ENCODE data around the gene ICAM3.
"Not testable (repeated sequence)": the region's sequence is repeated elsewhere in the genome, so short reads cannot be mapped to it uniquely, and the experiment has no call there.

The ICAM3 gene, protein sequence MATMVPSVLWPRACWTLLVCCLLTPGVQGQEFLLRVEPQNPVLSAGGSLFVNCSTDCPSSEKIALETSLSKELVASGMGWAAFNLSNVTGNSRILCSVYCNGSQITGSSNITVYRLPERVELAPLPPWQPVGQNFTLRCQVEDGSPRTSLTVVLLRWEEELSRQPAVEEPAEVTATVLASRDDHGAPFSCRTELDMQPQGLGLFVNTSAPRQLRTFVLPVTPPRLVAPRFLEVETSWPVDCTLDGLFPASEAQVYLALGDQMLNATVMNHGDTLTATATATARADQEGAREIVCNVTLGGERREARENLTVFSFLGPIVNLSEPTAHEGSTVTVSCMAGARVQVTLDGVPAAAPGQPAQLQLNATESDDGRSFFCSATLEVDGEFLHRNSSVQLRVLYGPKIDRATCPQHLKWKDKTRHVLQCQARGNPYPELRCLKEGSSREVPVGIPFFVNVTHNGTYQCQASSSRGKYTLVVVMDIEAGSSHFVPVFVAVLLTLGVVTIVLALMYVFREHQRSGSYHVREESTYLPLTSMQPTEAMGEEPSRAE

DNA sequence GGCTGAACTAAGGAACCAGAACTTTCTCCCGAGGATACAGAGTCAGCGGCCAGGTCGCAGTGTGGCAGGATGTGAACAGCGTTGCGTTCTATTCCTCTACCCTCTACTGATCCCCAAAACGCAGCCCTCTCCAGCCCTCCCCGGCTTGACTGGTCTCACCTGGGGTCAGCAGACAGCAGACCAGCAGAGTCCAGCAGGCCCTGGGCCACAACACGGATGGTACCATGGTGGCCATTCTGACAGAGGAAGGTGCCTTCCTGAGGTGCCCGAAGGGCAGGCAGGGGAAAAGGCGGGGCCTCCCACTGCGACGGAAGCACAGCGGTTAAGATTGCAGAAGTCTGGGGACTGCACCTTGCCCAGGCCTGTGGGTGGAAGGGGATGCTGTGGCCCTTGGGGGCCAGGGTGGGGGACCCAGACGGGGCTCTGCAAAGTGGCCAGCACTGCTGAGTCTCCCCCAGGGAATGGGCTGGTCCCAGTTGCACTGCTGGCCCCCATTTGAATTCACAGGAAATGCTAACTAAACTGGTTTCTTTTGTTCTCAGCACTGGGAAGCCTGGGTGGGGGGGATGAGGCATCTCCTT is at the start of gene ICAM3:
ICAM3 (minus strand) TSS at position 245 of the 581 bp plus-strand sequence; CDS start at position 235, 10 bp downstream.
- DNase-seq = peak; percentile 82
- peaks cover 35% of the 10 kb centered on the region for H3K36me3 Mint-ChIP-seq (ENCODE audit: low read depth)
- peak within 1 kb of the TSS; percentile 94 for H3K4me3 Mint-ChIP-seq
- peak within 1 kb of the TSS; percentile 95 for H3K27ac Mint-ChIP-seq
- no peaks in the 10 kb centered on the region for H3K27me3 Mint-ChIP-seq
- H3K4me1 Mint-ChIP-seq (ENCODE audit: low read depth) = peaks cover 33% of the 10 kb centered on the region
- no peaks in the 10 kb centered on the region for H3K9me3 Mint-ChIP-seq

DNA sequence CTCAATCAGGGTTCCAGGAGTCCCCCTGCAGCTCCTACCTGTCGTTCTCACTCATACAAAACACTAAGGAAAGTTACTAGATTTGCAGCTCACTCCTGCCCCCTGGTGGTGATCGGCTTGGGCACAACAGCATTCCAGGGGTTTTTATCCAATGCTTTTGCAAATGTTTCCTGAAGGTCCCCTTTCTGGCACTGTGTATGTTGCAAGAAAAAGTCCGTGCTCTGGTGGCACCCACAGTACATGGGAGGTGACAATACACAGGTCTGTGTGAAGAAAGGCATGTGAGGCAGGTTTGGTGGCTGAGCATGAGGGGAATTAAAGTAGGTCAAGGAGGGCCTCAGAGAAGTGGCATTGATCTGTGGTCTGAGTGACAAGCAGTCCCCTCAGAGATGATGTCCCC is 49.5 kb upstream of the ICAM3 start:
- no peaks in the 10 kb centered on the region for H3K9me3 Mint-ChIP-seq
- H3K27me3 Mint-ChIP-seq = no peaks in the 10 kb centered on the region
- peak; percentile 89 for DNase-seq
- peaks cover 48% of the 10 kb centered on the region for H3K36me3 Mint-ChIP-seq (ENCODE audit: low read depth)
- H3K27ac Mint-ChIP-seq = no peak overlapping the region
- H3K4me1 Mint-ChIP-seq (ENCODE audit: low read depth) = peaks cover 4% of the 10 kb centered on the region
- H3K4me3 Mint-ChIP-seq = no peak overlapping the region

DNA sequence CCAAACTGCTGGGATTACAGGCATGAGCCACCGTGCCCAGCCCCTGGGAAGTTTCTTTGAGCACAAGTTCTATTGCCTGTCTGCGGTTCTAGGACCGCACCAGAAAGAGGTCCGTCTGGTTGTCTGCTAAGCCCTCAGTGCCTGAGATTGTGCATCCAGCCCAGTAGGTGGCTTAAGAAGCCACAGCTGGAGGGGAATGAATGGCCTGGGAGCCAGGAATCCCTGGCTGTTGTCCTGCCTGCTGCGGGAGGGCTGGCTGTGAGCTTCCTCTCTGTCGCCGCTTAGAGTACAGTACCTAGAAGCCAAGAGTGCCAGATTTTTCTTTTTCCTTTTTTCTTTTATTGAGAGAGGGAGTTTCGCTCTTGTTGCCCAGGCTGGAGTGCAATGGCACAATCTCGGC is 45.2 kb upstream of the ICAM3 start:
- peaks cover 20% of the 10 kb centered on the region for H3K36me3 Mint-ChIP-seq (ENCODE audit: low read depth)
- H3K27ac Mint-ChIP-seq = no peak overlapping the region
- DNase-seq = no peak

DNA sequence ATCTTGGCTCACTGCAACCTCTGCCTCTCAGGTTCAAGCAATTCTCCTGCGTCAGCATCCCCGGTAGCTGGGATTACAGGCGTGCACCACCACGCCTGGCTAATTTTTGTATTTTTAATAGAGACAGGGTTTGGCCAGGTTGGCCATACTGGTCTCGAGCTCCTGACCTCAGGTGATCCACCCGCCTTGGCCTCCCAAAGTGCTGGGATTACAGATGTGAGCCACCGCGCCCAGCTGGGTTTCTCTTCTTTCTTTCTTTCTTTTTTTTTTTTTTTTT is 43.7 kb upstream of the ICAM3 start:
- DNase-seq, H3K4me3 Mint-ChIP-seq, H3K9me3 Mint-ChIP-seq, H3K27me3 Mint-ChIP-seq, H3K27ac Mint-ChIP-seq: not testable (repeated sequence)
- H3K36me3 Mint-ChIP-seq (ENCODE audit: low read depth) = peaks cover 25% of the 10 kb centered on the region
- H3K4me1 Mint-ChIP-seq (ENCODE audit: low read depth) = peaks cover 23% of the 10 kb centered on the region

More for the DNA sequence above, 45.2 kb upstream of the ICAM3 start:
- no peak overlapping the region for H3K4me3 Mint-ChIP-seq
- no peaks in the 10 kb centered on the region for H3K9me3 Mint-ChIP-seq
- H3K27me3 Mint-ChIP-seq = no peaks in the 10 kb centered on the region
- H3K4me1 Mint-ChIP-seq (ENCODE audit: low read depth) = peaks cover 18% of the 10 kb centered on the region

DNA sequence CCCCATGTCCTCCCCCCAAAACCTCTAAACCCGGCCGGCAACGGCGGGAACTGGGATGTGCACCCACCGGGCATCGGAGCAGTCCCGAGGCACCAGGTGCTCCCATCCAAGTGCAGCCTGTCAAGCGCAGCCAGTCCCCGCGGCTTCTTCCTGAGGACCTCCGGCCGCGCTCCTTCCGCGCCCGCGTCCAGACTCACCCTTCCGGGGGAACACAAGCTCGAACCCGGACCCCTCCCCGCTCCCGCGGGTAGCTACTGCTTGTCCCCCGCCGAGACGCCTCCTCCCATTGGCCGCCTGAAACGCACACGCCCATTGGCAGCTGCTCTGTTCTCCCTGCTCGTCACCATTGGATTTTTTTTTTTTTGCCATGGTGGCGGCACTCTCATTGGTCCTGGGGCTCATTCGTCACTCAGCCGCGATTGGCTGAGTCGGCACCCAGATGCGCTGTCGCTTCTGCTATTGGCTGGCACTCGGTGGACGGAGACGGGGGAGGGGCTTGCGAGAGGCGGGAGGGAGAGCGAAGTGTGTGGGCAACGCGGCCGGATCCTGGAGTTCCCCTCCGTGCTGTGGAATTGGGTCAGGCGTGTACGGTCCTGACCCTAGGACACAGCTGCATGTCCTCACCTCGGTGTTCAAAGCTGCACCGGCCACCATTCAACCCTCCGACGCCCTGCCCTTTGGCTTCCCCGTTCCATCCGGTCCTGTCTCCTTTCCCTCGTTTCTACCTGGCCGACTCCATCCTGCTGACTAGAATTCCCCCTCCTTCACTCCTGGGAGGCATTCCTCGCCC is 41.1 kb upstream of the ICAM3 start, which contains the start of gene TYK2:
TYK2 (minus strand) TSS at position 260 of the 790 bp plus-strand sequence. CDS start 2,166 bp downstream, outside the sequence.
- peaks cover 36% of the 10 kb centered on the region for H3K36me3 Mint-ChIP-seq (ENCODE audit: low read depth)
- H3K27me3 Mint-ChIP-seq = no peaks in the 10 kb centered on the region
- H3K27ac Mint-ChIP-seq = peak within 1 kb of the TSS; percentile 94
- H3K4me1 Mint-ChIP-seq (ENCODE audit: low read depth) = peaks cover 24% of the 10 kb centered on the region
- H3K4me3 Mint-ChIP-seq = peak within 1 kb of the TSS; percentile 97
- peak; percentile 98 for DNase-seq
- no peaks in the 10 kb centered on the region for H3K9me3 Mint-ChIP-seq

DNA sequence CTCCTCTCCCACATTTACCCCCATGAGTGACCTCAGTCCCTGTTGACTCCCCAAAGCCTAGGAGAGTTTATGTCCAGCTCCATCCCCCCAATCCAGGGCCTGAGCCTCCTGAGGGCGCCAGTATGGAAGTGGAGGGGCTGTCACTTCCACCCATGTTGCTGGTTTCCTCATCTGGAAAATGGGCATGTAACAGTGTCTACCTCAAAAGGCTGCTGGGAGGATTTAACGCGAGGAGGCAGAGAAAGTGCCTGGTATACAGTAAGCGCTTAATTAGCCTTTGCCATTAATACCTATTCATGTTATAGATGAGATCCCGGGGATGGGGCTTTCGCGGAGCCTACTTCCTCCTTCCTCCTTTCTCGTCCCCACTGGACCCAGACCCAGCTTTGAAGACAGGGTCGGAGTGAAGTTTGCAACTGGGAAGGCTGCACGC is 40.5 kb upstream of the ICAM3 start:
- H3K27ac Mint-ChIP-seq = peak overlapping the region; percentile 94
- no peaks in the 10 kb centered on the region for H3K9me3 Mint-ChIP-seq
- DNase-seq = no peak
- H3K4me3 Mint-ChIP-seq = peak overlapping the region; percentile 97
- no peaks in the 10 kb centered on the region for H3K27me3 Mint-ChIP-seq
- peaks cover 42% of the 10 kb centered on the region for H3K36me3 Mint-ChIP-seq (ENCODE audit: low read depth)
- peaks cover 24% of the 10 kb centered on the region for H3K4me1 Mint-ChIP-seq (ENCODE audit: low read depth)

DNA sequence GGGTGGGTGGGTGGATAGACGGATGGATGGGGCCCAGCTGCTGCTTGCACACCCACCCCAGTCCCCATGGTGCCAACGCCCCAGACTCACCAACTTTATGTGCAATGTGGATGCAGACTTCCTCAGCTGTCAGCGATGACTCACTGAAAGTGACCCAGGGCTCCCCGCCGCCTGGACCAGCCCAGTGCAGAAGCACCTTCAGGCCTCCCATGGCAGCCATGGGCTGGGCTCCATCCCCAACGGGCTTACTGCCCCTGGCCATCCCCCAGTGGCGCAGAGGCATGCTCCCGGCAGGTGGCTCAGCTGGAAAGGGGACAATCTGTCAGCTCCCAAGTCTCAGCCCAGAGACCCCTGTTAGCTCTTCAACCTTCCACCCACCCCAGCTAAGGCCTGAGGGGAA is 38.7 kb upstream of the ICAM3 start:
- H3K9me3 Mint-ChIP-seq = no peaks in the 10 kb centered on the region
- H3K27me3 Mint-ChIP-seq = no peaks in the 10 kb centered on the region
- no peak for DNase-seq
- peak overlapping the region; percentile 35 for H3K27ac Mint-ChIP-seq
- H3K4me1 Mint-ChIP-seq (ENCODE audit: low read depth) = peaks cover 24% of the 10 kb centered on the region
- H3K36me3 Mint-ChIP-seq (ENCODE audit: low read depth) = peaks cover 52% of the 10 kb centered on the region
- H3K4me3 Mint-ChIP-seq = no peak overlapping the region

DNA sequence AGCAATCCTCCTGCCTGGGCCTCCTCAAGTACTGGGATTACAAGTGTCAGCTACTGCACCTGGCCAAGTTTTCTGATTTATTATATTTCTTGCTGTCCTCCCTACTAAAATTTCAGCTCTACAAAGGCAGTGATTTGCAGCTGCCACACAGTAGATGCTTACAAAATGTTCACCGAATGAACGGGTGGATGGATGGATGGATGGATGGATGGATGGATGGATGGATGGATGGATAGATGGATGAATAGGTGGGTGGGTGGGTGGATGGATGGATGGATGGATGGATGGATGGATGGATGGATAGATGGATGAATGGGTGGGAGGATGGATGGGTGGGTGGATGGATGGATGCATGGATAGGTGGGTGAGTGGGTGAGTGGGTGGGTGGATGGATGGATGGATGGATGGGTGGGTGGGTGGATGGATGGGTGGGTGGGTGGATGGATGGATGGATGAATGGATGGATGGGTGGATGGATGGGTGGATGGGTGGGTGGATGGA is 37.8 kb upstream of the ICAM3 start:
- H3K27ac Mint-ChIP-seq = peak overlapping the region; percentile 37
- DNase-seq, H3K9me3 Mint-ChIP-seq, H3K4me3 Mint-ChIP-seq, H3K27me3 Mint-ChIP-seq: not testable (repeated sequence)
- H3K4me1 Mint-ChIP-seq (ENCODE audit: low read depth) = peaks cover 24% of the 10 kb centered on the region
- peaks cover 57% of the 10 kb centered on the region for H3K36me3 Mint-ChIP-seq (ENCODE audit: low read depth)

DNA sequence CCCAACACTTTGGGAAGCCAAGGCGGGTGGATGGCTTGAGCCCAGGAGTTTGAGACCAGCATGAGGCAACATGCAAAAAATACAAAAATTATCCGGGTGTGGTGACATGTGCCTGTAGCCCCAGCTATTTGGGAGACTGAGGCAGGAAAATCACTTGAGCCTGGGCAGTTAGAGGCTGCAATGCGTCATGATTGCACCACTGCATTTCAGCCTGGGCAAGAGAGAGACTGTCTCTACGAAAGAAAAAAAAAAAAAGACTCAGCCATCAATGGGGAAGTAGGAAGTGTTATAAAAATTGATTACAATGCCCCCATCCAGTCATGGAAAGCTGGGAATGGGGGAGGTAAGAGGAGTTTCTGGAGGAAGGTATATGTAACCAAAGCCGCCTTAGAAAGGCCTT is 35.5 kb upstream of the ICAM3 start:
- no peak for DNase-seq
- H3K4me1 Mint-ChIP-seq (ENCODE audit: low read depth) = peaks cover 13% of the 10 kb centered on the region
- peaks cover 60% of the 10 kb centered on the region for H3K36me3 Mint-ChIP-seq (ENCODE audit: low read depth)
- H3K9me3 Mint-ChIP-seq = no peaks in the 10 kb centered on the region
- no peak overlapping the region for H3K27ac Mint-ChIP-seq
- no peak overlapping the region for H3K4me3 Mint-ChIP-seq
- H3K27me3 Mint-ChIP-seq = no peaks in the 10 kb centered on the region

DNA sequence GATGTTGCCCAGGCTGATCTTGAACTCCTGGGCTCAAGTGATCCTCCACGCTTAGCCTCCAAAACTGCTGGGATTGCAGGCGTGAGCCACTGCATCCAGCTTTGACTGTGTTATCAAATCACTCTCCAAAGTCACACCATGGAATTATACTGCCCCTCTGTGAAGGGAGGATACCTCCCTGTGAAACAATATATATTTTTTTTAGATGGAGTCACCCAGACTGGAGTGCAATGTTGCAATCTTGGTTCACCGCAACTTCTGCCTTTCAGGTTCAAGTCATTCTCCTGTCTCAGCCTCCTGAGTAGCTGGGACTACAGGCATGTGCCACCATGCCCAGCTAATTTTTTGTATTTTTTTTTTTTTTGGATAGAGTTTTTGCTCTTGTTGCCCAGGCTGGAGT is 33.3 kb upstream of the ICAM3 start:
- Mint-ChIP-seq H3K36me3 (ENCODE audit: low read depth) (peaks cover 66% of the 10 kb centered on the region), H3K4me3 (no peak overlapping the region)

DNA sequence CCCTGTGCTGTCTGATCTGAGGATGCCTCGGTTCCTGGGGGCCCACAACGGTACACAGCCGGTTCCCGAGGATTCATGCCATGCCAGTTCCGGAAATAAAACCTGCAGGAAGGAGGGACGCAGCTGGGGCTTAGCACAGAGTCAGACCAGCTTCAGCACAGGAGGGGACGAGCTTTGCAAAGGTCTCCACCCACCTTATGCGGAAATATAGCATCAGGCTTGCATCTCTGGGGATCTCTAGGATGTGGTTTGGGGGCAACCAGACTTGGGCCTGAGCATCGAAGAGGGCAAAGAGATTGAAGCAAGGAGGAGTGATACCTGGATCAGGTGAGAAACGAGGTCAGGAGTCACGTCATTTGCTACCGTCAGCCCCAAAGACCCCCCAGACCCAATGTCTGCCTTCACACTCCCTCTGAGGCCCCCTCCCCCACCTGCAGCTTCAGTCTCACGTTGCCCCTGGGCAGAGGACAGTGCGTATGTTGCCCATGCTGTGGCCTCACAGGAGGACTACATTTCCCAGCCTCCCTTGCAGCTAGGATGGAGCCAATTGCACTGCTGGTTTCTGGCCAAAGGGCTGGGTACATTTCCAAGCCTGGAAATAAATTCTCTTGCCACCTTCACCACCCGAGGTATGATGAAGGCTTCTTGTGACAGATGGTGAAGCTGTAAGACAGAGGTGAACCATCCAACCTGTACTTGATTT is 28.8 kb upstream of the ICAM3 start:
- Mint-ChIP-seq H3K9me3 (no peaks in the 10 kb centered on the region), H3K27ac (no peak overlapping the region), H3K4me1 (ENCODE audit: low read depth) (peaks cover 7% of the 10 kb centered on the region), H3K27me3 (no peaks in the 10 kb centered on the region), H3K4me3 (no peak overlapping the region), H3K36me3 (ENCODE audit: low read depth) (peaks cover 85% of the 10 kb centered on the region)
- DNase-seq = no peak

More for the DNA sequence above, 33.3 kb upstream of the ICAM3 start:
- no peaks in the 10 kb centered on the region for H3K9me3 Mint-ChIP-seq
- H3K27ac Mint-ChIP-seq = no peak overlapping the region
- peaks cover 5% of the 10 kb centered on the region for H3K4me1 Mint-ChIP-seq (ENCODE audit: low read depth)
- DNase-seq = no peak
- H3K27me3 Mint-ChIP-seq = no peaks in the 10 kb centered on the region

DNA sequence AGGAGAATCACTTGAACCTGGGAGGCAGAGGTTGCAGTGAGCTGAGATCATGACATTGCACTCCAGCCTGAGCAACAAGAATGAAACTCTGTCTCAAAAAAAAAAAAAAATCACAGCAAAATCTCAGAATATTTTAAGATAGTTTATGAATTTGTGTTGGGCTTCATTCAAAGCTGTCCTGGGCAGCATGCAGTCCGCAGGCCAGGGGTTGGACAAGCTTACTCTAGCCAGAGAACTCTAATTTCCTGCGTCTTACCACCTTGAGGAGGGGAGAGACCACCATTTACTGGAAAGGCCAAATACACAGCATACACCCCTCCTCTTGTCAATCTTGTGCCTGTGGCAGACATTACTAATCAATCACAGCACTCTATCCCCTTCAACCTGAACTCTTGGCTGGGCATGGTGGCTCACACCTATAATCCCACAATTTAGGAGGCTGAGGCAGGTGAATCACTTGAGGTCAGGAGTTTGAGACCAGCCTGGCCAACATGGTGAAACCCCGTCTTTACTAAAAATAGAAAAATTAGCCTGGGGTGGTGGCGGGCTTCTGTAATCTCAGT is 27.6 kb upstream of the ICAM3 start:
- not testable (repeated sequence) for H3K4me3 Mint-ChIP-seq; H3K27me3 Mint-ChIP-seq; H3K27ac Mint-ChIP-seq; DNase-seq; H3K9me3 Mint-ChIP-seq; H3K4me1 Mint-ChIP-seq (ENCODE audit: low read depth)
- H3K36me3 Mint-ChIP-seq (ENCODE audit: low read depth) = peaks cover 91% of the 10 kb centered on the region

DNA sequence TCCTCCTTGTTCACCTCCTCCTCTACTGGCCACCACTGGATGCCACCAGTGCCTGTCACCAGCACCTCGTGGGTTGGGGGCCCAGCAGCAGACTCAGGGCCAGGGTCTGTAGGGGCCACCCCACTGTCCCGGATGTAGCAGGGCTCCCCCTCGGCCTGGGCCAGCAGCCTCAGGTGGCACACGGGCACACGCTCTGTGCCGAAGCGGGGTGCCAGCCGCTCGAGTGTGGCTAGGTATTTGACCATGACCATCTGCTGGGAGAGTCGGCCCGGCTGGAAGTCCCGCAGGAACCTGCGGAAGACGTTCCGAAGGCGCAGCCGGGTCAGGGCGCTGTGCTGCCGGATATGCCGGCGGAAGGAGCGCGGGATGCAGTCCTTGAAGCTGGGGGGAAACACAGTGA is 26.1 kb upstream of the ICAM3 start:
- no peak for DNase-seq
- Mint-ChIP-seq H3K9me3 (no peaks in the 10 kb centered on the region), H3K36me3 (ENCODE audit: low read depth) (peaks cover 97% of the 10 kb centered on the region), H3K4me3 (no peak overlapping the region), H3K27me3 (no peaks in the 10 kb centered on the region), H3K27ac (no peak overlapping the region), H3K4me1 (ENCODE audit: low read depth) (peaks cover 7% of the 10 kb centered on the region)

DNA sequence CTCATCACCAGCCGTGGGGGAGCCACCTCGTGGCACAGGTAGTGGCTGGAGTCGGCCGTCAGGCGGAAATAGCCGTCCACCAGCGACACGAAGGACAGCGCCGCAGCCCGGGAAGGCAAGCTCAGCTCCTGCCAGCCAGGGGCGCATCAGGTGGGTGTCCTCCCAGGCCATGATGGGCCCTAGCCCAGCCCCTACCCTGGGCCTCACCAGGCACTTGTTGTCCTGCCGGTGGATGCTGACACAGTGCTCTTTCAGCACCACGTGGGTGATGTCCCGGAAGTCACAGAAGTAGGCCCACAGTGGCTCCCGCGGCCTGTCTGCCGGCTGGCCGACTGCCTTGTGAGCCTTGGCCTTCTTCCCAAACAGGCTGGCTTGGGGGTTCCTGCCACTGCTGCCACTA is 25.2 kb upstream of the ICAM3 start:
- H3K4me1 Mint-ChIP-seq (ENCODE audit: low read depth) = peaks cover 7% of the 10 kb centered on the region
- no peak overlapping the region for H3K4me3 Mint-ChIP-seq
- no peaks in the 10 kb centered on the region for H3K27me3 Mint-ChIP-seq
- no peak overlapping the region for H3K27ac Mint-ChIP-seq
- no peak for DNase-seq
- no peaks in the 10 kb centered on the region for H3K9me3 Mint-ChIP-seq
- peaks cover 97% of the 10 kb centered on the region for H3K36me3 Mint-ChIP-seq (ENCODE audit: low read depth)
